Activated CD8-positive, alpha-beta memory T cell treated with anti-CD3 and anti-CD28 coated beads, Interleukin-2, amount 50 U/mL, for 4 hours (primary cell): ENCODE results near the gene PLXNB2.
"Not testable (repeated sequence)": the region's sequence is repeated elsewhere in the genome, so short reads cannot be mapped to it uniquely, and the experiment has no call there.

Experiments used
- DNase-seq: peaks from one replicate; pipeline ENCODE4 v3.0.0-alpha.2; 2020

The PLXNB2 gene

DNA sequence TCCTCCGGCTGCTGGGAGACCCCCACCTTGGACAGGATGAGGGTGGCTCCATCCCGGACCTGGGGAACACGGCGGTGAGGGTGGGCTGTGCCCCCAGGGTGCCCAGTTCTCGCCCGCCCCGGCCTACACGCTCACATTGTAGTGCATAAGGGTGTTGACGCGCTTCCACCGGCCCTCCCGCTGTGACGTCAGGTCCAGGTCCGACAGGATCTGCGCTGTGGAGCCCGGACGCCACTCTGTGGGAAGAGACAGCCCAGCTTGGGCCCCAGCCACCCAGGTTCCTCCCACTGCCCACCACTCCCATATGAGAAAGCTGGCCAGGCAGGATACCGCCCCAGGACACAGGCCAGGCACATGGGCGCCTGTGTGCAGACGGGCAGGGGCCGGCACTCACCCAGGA, 29.0 kb downstream of the PLXNB2 start:
- no peak for DNase-seq

DNA sequence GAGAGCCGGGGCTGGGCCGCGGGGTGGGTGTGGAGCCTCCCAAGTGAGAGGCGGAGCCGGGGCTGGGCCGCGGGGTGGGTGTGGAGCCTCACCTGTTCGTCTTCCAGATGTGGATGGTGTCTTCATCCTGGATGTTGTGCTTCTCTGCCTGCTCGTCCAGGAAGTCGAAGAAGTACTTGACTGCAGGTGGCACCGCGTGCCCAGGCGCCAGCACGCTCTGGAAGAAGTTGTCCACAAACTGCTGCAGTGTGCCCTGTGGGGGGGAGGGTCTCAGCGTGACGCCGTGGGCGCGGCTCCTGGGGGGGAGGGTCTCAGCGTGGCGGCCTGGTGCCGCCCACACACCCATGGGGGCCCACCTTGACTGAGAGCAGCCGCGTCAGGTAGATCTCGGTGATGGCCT, 29.7 kb downstream of the PLXNB2 start:
- DNase-seq, result no peak

DNA sequence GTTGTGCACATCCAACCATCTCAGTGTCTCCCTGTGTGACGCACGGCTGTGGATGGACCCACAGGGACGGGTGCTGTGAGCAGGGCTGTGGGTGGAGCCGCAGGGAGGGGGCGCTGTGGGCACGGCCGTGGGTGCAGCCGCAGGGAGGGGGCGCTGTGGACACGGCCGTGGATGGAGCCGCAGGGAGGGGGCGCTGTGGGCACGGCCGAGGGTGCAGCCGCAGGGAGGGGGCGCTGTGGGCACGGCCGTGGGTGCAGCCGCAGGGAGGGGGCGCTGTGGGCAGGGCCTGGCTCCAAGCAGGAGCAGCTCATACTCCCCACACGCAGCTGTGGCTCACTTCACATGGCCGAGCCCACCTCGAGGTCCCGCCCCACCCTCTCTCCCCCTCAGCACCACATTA, 31.3 kb downstream of the PLXNB2 start:
- DNase-seq, result no peak

DNA sequence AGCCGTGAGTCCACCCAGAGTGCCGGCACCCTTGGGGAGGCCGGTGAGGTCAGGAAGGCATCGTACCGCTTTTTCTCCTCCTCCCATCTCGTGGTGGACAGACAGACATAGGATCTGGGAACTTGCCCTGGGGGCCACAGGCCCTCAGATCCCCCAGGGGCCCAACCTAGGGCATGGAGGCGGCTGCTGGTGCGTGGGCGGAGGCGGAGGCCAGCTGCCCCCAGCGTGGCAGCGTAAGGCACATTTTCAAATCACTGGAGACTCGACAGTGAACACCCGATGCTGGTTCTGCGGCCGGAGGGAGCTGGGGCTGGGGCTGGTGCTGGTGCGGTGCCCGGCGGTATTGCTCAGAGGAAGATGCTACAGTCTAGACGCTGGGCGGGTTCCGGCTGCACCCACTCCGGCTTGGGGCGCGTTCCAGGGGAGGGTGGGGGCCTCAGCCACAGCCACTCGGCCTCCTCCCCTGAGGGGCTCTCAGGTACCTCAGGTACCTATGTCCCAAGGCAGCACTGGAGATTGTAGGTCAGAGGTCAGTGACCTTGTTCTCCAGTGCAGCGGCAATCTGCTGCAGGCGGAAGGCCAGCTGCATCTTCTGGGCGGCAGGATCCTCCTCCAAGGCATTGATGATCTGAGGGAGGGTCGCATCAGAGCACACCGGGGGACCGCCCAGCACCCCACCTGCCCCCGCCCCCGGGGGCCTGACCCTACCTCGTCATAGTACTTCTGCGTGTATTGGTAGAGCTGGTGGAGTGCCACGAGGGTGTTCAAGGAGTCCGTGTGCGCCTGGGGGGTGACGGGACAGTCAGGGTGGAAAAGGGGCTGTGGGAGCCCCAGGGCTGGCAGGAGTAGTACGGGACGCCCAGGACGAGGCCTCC, 32.0 kb downstream of the PLXNB2 start:
- no peak for DNase-seq

DNA sequence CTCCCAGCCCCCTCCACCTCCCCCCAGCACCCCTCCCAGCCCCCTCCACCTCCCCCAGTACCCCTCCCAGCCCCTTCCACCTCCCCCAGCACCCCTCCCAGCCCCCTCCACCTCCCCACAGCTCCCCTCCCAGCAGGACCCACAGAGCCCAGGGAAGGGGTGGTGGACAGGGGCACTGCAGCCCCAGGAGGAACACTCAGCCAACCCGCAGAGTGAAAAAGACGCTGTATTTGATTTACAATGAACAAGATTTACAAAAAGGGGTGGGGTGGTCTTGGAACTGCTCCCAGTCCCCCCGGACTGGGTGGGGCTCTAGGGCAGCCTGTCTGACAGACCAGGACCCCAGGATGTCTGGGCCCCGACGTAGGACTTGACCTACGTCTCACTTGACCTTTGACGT, 32.7 kb downstream of the PLXNB2 start:
- no peak for DNase-seq

DNA sequence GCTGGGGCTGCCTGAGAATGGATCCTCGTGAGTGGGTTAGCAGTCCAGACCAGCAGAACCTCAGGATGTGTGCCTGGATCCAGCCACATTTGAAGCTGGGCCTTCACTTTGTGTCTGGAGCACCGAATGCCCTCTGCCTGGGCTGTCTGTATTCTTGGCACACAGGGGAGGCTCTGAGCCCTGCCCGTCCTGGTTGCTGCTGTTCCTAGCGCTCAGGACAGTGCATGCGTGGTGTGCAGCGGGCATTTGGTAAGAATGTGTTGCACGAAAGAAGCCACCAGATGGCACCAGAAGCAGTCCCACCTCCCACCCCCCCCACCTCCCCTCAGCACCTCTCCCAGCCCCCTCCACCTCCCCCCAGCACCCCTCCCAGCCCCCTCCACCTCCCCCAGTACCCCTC, 33.1 kb downstream of the PLXNB2 start:
- peak; percentile 43 for DNase-seq

DNA sequence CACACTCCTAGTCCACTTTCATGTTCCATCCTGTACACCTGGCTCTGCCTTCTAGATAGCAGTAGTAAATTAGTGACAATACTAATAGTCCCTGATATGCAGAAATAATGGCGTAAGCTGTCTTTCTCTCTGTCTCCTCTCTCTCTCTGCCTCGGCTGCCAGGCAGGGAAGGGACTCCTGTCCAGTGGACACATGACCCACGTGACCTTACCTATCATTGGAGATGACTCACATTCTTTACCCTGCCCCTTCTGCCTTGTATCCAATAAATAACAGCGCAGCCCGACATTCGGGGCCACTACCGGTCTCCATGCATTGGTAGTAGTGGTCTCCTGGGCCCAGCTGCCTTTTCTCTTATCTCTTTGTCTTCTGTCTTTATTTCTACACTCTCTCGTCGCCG, 33.7 kb downstream of the PLXNB2 start:
- DNase-seq, result not testable (repeated sequence)

DNA sequence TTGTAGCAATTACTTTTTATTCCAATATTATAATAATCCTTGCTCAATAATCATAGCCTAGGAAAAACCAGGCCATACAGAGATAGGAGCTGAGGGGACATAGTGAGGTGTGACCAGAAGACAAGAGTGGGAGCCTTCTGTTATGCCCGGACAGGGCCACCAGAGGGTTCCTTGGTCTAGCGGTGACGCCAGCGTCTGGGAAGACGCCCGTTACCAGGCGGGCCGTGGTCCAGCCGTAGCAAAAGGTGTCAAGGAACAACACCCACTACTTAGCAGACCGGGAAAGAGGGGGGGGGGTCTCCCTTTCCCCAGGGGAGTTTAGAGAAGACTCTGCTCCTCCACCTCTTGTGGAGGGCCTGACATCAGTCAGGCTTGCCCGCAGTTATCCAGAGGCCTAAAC, 34.1 kb downstream of the PLXNB2 start:
- not testable (repeated sequence) for DNase-seq

DNA sequence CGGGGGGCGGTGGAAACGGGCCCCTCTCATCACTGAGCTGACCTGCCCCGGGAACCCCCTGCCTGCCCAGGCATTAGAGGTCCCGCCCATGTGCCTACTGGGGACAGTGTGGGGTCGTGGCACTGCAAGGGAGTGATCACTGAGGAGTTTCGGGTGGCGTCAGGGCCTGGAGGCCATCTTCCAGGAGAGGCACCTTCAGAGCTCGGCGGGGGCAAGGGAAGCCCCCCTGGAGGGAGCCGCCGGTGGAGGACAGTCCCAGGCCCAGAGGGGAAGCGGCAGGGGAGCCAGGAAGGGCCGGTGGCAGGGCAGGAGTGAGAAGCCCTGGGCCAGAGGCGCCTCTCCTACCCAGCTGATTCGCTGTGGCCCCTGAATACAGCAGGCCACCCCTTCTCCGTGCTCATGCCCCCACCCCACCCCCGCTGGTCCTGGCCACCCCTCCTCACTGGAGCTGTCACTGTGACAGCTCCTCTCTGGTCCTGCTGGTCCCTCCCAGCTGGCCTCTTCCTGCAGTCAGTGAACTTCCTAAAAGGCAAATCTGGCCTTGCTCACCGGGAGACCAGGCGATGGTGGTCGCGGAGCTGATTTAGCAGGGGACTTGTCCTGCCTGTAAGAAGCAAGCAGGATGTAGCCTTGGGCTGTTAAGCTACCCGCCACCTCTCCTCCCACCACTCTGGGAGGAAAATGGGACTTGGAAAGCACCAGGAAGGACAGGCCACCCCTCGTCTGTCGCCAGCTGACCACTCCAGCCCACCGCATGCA, 35.2 kb downstream of the PLXNB2 start:
- no peak for DNase-seq

DNA sequence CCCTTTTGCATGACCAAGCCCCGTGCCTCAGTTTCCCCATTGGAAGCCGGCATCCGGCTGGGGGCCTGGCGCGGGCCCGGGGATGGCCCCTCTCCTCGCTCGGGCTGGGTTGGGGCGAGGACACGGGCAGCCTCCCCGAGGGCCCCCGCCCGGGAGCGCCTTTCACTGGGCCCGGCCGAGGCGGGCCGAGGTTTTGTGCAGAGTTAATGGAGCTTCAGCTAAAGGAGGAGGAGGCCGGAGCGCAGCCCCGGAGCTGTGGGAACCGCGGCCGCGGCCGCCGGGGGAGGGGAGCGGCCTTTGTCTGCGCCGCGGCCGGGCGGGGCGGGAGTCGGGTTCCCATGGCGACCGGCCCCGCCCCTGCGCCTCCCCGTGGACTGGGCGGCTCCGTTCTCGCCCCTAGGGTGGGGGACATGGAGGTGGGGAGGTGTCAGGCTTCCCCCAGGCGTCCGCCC, 35.9 kb downstream of the PLXNB2 start:
- peak; percentile 57 for DNase-seq

DNA sequence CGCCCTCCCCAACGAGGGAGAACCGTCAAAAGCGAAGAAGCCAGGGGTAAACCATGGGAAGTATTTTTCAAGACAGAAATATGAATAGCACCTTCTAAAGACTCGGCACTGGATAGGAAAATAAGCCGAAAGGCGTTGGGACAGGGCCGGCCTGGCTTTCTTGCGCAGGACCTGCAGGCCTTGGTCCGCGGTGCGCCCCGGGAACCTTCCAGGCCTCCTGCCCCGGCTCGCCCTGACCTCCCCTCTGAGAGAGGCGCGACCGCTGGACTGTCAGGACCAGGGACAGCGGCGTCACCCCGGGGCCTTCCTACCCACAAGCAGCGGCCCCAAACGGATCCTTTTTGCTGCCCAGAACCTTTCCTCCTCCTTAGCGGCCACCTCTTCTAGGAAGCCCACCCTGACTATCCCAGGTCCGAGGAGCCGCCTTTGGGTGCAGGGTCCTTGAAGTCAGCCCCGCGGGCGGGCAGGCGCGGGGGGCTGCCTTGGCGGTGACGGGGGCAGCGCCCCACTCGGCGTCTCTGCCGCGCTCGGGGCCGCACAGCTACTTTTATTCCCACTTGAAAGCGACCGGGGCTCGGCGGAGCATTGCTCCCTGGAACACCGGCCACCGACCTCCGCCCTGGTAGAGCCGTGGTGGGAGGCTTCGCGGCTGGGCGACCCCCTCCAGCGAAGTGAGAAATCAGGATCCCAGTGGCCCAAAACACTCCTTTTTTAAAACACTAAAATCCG, 36.6 kb downstream of the PLXNB2 start:
- peak; percentile 68 for DNase-seq

DNA sequence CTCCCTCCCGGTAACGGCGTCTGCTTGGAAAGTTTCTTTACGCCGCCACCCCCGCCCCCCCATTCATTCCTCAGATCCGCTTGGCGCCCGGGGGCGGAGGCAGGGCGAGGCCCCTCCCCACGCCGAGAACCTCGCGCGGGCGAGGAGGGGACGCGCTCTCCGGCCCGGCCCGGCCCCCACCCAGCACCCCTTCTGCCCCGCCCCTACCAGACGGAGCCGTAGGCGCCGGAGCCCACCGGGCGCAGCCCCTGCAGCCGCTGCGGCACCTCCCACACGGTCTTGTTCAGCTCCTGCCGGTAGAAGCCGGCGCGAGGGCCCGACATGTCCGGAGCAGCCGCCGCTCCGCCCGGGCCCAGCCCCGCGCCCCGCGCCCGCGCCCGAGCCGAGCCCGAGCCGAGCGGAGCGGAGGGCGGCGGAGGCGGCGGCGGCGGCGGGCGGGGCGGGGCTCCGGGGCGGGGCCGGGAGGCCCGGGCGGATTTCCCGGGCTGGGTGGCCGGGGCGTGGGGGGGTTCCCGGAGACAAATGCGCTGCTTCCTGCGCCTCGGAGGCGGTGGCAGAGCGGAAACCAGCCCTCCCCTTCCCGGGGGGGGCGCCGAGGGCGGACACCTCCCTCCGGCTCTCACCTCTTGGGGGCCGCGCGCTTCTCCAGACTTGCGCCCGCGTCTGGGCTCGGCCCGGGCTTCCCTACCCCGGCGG, 37.3 kb downstream of the PLXNB2 start, which contains the start of gene MAPK11:
Gene MAPK11 (minus strand): TSS at position 411 of the 696 bp plus-strand sequence. CDS start 88 bp downstream, at position 323.
- DNase-seq, result peak; percentile 72

DNA sequence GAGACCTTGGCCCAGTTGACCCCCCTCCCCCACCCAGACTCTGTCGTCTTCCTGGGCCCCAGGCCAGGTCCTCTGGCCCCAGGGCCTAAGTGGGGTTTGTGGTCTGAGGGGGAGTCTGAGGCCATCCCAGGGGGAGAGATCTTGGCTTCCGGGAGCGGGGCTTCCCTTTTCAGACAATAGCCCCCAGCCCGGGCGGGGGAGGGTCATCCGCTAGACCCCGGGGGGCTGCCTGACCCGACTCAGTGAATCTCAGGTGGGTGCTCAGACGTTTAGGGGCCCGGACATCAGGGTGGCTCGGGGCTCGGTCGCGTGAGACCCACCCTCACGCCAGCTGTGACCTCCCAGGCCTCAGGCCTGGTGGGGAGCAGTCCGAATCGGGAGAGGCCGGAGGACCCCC, 37.9 kb downstream of the PLXNB2 start:
- DNase-seq, result no peak

DNA sequence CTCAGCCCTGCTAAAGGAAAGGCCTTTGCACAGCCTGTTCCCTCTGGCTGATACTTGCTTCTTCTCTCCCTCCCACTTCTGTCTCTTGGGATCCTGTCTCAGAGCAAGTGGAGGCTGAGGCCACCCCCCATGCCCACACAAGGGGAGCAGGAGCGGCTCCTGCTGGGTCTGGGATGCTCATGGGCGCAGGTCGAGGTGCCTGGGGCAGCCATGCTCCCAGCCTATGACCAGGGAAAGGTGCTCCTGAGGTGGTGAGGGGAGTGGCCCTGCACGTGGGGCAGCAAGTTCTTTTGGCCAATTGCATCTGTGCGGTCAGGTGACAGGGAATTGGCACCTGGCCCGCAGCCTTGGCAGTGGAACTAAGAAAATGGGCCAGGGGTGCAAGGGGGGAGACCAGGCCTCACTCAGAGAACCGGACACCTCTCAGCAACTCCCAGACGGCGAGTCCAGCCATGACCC, 38.8 kb downstream of the PLXNB2 start:
- DNase-seq, result no peak

DNA sequence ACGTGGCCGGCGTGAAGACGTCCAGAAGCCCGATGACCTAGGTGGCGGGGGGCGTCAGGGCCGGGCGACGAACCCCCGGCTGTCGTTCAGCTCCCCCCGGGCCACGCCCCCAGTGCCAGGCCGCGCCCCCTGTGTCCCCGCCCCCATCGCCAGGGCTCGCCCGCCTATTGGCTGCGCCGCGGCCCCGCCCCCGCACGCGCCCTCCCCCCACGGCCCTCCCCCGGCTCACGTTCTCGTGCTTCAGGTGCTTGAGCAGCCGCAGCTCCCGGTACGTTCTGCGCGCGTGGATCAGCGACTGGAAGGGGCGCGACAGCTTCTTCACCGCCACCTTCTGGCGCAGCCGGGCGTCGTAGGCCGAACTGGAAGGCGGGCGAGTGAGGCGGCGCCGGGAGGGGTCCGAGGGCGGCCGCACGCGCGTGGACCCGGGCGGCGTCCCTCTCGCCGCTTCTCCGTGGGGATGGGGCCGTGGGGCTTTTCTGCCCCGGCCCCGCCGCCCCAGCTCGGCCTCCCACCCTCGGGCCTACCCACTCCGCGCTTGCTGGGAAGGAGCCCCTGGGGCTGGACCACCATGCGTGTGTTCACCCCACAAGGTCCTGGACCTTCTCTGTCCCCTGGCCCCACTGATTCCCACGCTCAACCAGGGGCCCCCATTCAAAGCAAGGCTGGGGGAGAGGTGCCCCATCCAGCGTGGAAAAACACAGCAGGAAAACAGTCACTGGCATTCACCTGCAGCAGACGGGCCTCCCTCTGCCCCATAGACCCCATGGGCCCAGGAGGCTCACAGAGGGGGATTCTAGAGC, 39.7 kb downstream of the PLXNB2 start:
- peak; percentile 44 for DNase-seq

DNA sequence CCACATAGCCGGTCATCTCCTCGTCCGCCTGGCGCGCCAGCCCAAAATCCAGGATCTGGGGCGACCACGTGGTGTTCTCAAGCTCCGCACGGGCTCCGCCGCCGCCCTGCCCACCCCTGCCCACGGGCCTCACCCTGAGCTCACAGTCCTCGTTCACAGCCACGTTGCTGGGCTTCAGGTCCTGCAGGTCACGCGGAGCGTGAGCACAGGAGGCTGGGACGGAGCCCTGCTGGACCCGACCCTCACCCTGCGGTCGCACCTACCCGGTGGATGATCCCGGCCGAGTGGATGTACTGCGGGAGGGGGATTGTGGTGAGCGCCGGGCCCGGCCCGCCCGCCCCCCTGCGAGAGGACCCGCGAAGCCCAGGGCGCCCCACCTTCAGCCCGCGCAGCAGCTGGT, 40.5 kb downstream of the PLXNB2 start:
- no peak for DNase-seq

DNA sequence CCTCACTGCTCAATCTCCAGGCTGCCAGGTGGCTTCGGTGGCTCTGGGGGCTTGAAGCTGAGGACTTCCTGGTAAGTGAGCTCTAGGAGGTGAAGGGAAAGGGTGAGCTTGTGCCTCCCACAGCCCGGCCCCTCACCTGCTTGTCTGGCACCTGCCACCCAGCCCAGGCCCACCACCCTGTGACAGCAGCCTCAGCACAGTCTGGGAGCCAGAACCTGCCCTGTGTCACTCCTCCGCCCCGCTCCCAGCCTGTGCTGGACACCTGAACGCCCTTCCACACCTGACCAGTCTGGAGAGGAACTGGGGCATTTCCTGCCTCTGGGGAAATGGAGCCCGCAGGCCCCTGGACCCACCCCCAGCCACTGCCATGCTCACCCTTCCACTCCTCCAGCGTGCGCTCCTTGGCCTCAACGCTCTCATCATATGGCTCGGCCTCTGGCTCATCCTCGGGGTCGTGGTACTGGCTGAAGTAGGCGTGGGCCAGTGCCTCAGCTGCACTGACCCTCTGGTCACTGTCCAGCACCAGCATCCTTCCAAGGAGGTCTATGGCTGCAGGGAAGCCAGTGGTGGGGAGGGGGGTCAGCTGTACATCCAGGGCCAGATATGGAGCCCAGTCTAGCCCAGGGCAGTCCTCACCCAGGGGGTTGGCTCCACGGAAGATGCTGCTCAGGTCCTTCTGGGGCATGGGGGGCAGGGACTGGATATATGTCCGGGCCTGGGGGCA, 42.3 kb downstream of the PLXNB2 start:
- no peak for DNase-seq

DNA sequence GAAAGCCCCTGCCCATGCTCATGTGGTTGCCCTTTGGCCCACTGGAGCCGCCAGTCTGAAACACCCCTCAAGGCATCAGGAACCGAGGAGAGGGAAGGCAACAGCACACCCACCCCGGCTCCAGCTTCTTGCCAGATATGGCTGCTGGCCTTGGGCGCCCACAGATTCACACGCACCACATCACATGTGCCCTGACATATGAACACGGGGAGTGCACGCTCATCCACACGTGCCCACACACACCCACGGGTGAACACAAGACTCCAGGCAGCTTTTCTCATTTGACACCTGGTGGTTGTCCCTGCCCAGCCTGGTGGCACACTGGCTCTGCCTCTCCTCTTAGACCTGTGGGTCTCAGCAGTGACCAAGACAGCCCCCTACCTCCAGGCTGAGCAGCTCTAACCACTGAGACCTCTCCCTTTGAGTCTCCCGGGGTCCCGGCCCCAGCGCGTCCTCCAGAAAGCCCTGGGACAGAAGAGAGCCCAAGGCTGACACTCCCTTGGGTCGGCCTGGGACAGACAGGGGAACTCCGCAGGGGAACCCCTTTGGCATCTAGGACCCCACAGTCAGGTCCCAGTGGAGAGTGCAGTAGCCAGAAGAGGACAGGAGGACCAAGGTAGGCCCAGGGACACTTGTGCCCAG, 43.2 kb downstream of the PLXNB2 start:
- DNase-seq, result no peak

DNA sequence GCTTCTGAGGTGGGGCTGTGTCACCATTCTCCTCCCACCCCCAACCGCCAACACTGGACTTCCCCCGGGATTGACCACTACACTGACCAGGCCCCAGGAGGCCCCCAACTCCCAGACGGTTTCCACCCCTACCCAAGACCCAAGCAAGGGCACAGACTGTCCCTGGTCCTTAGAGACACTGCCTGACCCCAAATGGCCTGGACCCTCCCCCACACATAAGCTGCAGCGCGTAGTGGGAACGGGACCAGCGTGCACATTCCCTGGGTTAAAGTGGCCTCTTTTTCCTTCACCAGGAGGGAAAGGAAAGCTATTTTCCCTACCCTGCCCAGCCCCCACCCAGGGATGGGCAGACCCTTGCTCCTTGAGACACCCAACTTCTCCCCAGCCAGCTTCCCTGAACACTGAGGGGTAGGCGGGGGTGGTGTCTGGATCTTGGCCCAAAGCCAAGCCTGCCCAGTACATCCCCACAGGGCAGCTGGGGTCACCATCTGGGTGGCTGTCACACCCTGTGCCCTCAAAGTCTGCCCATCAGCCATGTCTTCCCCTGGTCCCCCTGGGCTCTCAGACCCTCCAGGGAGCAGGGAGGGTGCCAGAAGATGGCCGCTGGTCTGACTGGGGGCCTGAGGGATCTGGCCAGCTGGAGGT, 44.4 kb downstream of the PLXNB2 start:
- DNase-seq, result no peak

DNA sequence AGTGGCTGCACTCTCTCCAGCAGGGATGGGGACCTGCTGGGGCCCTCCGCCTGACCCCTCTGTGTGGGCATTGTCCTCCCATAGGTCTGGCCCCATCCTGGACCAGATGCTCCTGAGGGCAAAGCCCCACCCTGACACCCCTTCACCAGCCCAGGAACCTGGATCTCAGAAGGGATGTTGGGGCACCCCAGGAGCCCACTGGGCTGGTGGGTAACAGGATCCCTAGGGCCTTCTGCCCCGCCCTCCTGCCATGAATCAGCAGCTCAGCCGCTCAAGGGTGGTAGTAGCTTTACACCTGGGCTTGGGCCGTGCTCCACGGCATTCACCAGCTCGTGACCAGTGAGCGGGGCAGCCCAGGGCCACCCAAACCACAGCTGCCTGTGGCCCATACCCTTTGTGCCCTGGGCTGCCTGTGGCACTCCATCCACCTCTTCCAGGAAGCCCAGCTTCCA, 45.0 kb downstream of the PLXNB2 start:
- no peak for DNase-seq
